HCT116 (cell line): ENCODE data around the gene CABP2. TPM values are rescaled to one million over a fixed set of nuclear protein-coding genes. Genes with fewer than 3 reads are reported as not detected.

Experiments
- ATAC-seq: fragments of 200-7000 bp; cut with Tn5 transposase; 2 replicates; pipeline ENCODE4 v1.9.1; 2020; ENCODE audit warnings: mild to moderate bottlenecking, moderate library complexity
- BruUV-seq: library from RNA; stranded (reverse); fragments of 400-500 nt; replicated peaks from 2 replicates; lab custom pipeline; 2021; lab: Mats Ljungman, UMichigan
- CTCF ChIA-PET: fragments of 300-600 bp; sonication (Branson Sonifier 250); formaldehyde crosslinking; loops from one replicate; lab custom pipeline; 2021; ENCODE audit warnings: antibody characterized with exemption; lab: Charles Lee
- POLR2A ChIA-PET: fragments of 300-600, 350-600 bp; sonication (Branson Sonifier 250); formaldehyde crosslinking; loops from one replicate; lab custom pipeline; 2021; ENCODE audit warnings: antibody characterized with exemption; lab: Charles Lee
- RAD21 ChIA-PET, 2 experiments: fragments of 300-600 bp; sonication (Branson Sonifier 250); formaldehyde crosslinking; loops; one replicate each; lab custom pipeline; 2023; ENCODE audit warnings: low total read pairs in 2 of 2; ENCODE audit not compliant: uncharacterized antibody in 2 of 2, unreplicated experiment in 2 of 2, low non-redundant PET in 1 of 2; lab: Charles Lee
- DNase-seq: peaks from one replicate; pipeline ENCODE4 v3.0.0-alpha.2; 2010; ENCODE audit warnings: low read depth, low spot score
- H2AFZ ChIP-seq: fragments of 200-600 bp; shearing (Covaris generic), sonication (generic); 2 replicates; pipeline ENCODE4 v1.6.1; 2017; ENCODE audit warnings: low read depth, mixed run types, mixed read lengths, antibody characterized with exemption, low read length; ENCODE audit not compliant: poor library complexity, severe bottlenecking
- H3K27ac ChIP-seq: 2 replicates; pipeline ENCODE4 v1.5.1; 2012; ENCODE audit warnings: low read depth, low read length
- H3K27me3 ChIP-seq: fragments of 200-600 bp; sonication (generic); 2 replicates; pipeline ENCODE4 v1.6.1; 2016; ENCODE audit warnings: mixed run types, low read length, mixed read lengths; ENCODE audit not compliant: insufficient read depth
- H3K36me3 ChIP-seq, 2 experiments: fragments of 200-500 bp in 1 of 2; fragments of 200-600 bp in 1 of 2; sonication (Bioruptor generic) in 1 of 2; sonication (generic) in 1 of 2; 2 replicates each; pipeline versions ENCODE4 v1.5.1 to v1.6.1; 2014 to 2016; ENCODE audit warnings: low read length in 2 of 2, inconsistent platforms in 1 of 2, mixed read lengths in 1 of 2, mixed run types in 1 of 2; ENCODE audit not compliant: insufficient read depth in 2 of 2, control insufficient read depth in 1 of 2
- H3K4me1 ChIP-seq, 2 experiments: fragments of 200-600 bp in 1 of 2; sonication (generic) in 1 of 2; 2 replicates each; pipeline versions ENCODE4 v1.5.1 to v1.6.1; 2012 to 2017; ENCODE audit warnings: low read length in 2 of 2, inconsistent platforms in 1 of 2, mild to moderate bottlenecking in 1 of 2, mixed read lengths in 1 of 2, mixed run types in 1 of 2, moderate library complexity in 1 of 2; ENCODE audit not compliant: insufficient read depth in 2 of 2, control insufficient read depth in 1 of 2
- H3K4me2 ChIP-seq: fragments of 200-600 bp; sonication (generic); 2 replicates; pipeline ENCODE4 v1.6.1; 2017; ENCODE audit warnings: mixed run types, low read length, mixed read lengths
- H3K4me3 ChIP-seq, 2 experiments: fragments of 200-600 bp in 1 of 2; sonication (generic) in 1 of 2; replicated peaks in 1 of 2; 2 replicates each; pipeline ENCODE4 v1.5.1; 2011 to 2016; ENCODE audit warnings: low read length in 2 of 2, control low read depth in 1 of 2, low read depth in 1 of 2, mild to moderate bottlenecking in 1 of 2, mixed read lengths in 1 of 2, mixed run types in 1 of 2
- H3K79me2 ChIP-seq: fragments of 200-600 bp; sonication (generic); 2 replicates; pipeline ENCODE4 v1.6.1; 2017; ENCODE audit warnings: mild to moderate bottlenecking, mixed run types, low read length, moderate library complexity, mixed read lengths; ENCODE audit not compliant: insufficient read depth
- H3K9ac ChIP-seq: fragments of 200-600 bp; sonication (generic); 2 replicates; pipeline ENCODE4 v1.6.1; 2016; ENCODE audit warnings: low read length, mixed read lengths
- H3K9me2 ChIP-seq: fragments of 200-600 bp; sonication (generic), shearing (Covaris generic); 2 replicates; pipeline ENCODE4 v1.6.1; 2017; ENCODE audit warnings: mixed run types, mild to moderate bottlenecking, moderate library complexity; ENCODE audit not compliant: insufficient read depth
- H3K9me3 ChIP-seq, 2 experiments: fragments of 200-500 bp in 1 of 2; fragments of 200-600 bp in 1 of 2; sonication (Bioruptor generic) in 1 of 2; sonication (generic) in 1 of 2; 2 replicates each; pipeline ENCODE4 v1.6.1; 2014 to 2017; ENCODE audit warnings: low read length in 2 of 2, mixed read lengths in 2 of 2, inconsistent platforms in 1 of 2, low read depth in 1 of 2, mild to moderate bottlenecking in 1 of 2, mixed run types in 1 of 2, moderate library complexity in 1 of 2; ENCODE audit not compliant: control insufficient read depth in 1 of 2, insufficient read depth in 1 of 2
- H4K20me1 ChIP-seq: fragments of 200-600 bp; sonication (generic), shearing (Covaris generic); 2 replicates; pipeline ENCODE4 v1.6.1; 2017; ENCODE audit warnings: mixed run types, mild to moderate bottlenecking, moderate library complexity; ENCODE audit not compliant: insufficient read depth
- CBX3 ChIP-seq: IDR thresholded peaks from 2 replicates; pipeline ENCODE4 v1.6.1; 2012; ENCODE audit warnings: low read depth
- ELF1 ChIP-seq: IDR thresholded peaks from 2 replicates; pipeline ENCODE4 v1.6.1; 2012; ENCODE audit warnings: low read depth, borderline replicate concordance
- FOSL1 ChIP-seq: IDR thresholded peaks from 2 replicates; pipeline ENCODE4 v1.6.1; 2012; ENCODE audit warnings: low read depth
- POLR2A ChIP-seq: IDR thresholded peaks from 2 replicates; pipeline ENCODE4 v1.7.0; 2011; ENCODE audit warnings: borderline replicate concordance; ENCODE audit not compliant: insufficient read depth, insufficient read length; ENCODE audit errors: extremely low read depth
- RAD21 ChIP-seq: IDR thresholded peaks from 2 replicates; pipeline ENCODE4 v1.6.1; 2012; ENCODE audit warnings: low read depth, mild to moderate bottlenecking
- REST ChIP-seq: IDR thresholded peaks from 2 replicates; pipeline ENCODE4 v1.6.1; 2012; ENCODE audit warnings: low read depth
- SIN3A ChIP-seq: IDR thresholded peaks from 2 replicates; pipeline ENCODE4 v1.6.1; 2012; ENCODE audit warnings: low read depth
- SRF ChIP-seq: IDR thresholded peaks from 2 replicates; pipeline ENCODE4 v1.6.1; 2012; ENCODE audit warnings: low read depth
- TCF7L2 ChIP-seq: IDR thresholded peaks from 2 replicates; pipeline ENCODE4 v1.7.0; 2011; ENCODE audit warnings: borderline replicate concordance, inconsistent platforms; ENCODE audit not compliant: insufficient read depth, insufficient read length; ENCODE audit errors: extremely low read depth
- YY1 ChIP-seq: IDR thresholded peaks from 2 replicates; pipeline ENCODE4 v1.6.1; 2011; ENCODE audit warnings: low read length, low read depth, moderate library complexity, mild to moderate bottlenecking; ENCODE audit not compliant: insufficient replicate concordance; ENCODE audit errors: extremely low read depth
- ZFX ChIP-seq: fragments of 450-650 bp; IDR thresholded peaks from 2 replicates; pipeline ENCODE4 v1.6.1; 2017
- ZNF274 ChIP-seq: fragments of 200-500 bp; sonication (Bioruptor generic); IDR thresholded peaks from 2 replicates; pipeline ENCODE4 v1.6.1; 2014; ENCODE audit warnings: mild to moderate bottlenecking, low read depth, low read length, inconsistent platforms
- intact Hi-C: fragments of 100-400 bp; cut with micrococcal nuclease; formaldehyde crosslinking; loops from 2 replicates; pipeline ENCODE4 v1.10.0; 2022
- total RNA-seq: library from RNA; stranded (reverse); gene quantifications from one replicate; pipeline ENCODE4 v1.2.1, GENCODE V29; 2021; ENCODE audit not compliant: unreplicated experiment
- TF ChIP-seq, protein P1 (sequence below): IDR thresholded peaks from 2 replicates; pipeline ENCODE4 v1.6.1; 2012
- TF ChIP-seq, protein P2 (sequence below), 3 experiments: fragments of 200-600 bp in 1 of 3; sonication (generic) in 1 of 3; IDR thresholded peaks in 2 of 3; conservative IDR thresholded peaks in 1 of 3; 2 replicates each; pipeline ENCODE4 v1.5.1; 2012 to 2017; ENCODE audit warnings: low read depth in 2 of 3, low read length in 2 of 3, antibody characterized with exemption in 1 of 3, borderline replicate concordance in 1 of 3, control low read depth in 1 of 3, mild to moderate bottlenecking in 1 of 3, mixed read lengths in 1 of 3, mixed run types in 1 of 3, moderate library complexity in 1 of 3; ENCODE audit not compliant: insufficient read depth in 1 of 3

The CABP2 gene
- total RNA-seq, 1 experiment from 2014 or later = not detected

DNA sequence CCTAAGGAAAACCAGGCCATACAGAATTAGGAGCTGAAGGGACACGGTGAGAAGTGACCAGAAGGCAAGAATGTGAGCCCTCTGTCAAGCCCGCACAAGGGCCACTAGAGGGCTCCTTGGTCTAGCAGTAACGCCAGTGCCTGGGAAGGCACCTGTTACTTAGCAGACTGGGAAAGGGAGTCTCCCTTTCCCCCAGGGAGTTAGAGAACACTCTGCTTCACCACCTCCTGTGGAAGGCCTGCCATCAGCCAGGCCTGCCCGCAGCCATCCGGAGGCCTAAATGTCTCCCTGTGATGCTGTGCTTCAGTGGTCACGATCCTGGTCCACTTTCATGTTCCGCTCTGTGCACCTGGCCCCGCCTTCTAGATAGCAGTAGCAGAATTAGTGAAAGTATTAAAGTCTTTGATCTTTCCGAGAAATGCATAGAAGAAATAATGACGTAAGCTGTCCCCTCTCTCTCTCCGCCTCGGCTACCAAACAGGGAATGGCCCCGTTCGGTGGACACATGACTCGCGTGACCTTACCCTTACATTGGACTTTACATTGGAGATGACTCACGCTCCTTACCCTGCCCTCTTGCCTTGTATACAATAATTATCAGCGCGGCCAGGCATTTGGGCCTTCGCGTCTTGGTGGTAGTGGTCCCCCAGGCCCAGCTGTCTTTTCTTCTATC lies 49.6 kb upstream of the CABP2 start:
- Histone ChIP-seq H3K27ac (no peak overlapping the region), H3K9me2 (no peaks in the 10 kb centered on the region), H3K9me3 (no peaks in the 10 kb centered on the region), H3K9ac (no peak overlapping the region), H3K4me3 (no peak overlapping the region), H3K27me3 (no peaks in the 10 kb centered on the region), H3K79me2 (no peaks in the 10 kb centered on the region), H3K4me1 (peaks cover 0 to 3% of the 10 kb centered on the region in 2 experiments; a peak in 1 of 4 replicates), H4K20me1 (no peaks in the 10 kb centered on the region), H3K36me3 (no peaks in the 10 kb centered on the region), H2AFZ (no peak overlapping the region), H3K4me2 (peak overlapping the region; percentile 11; the same call in 1 of the 2 replicates)
- peak; percentile 73 for TF ChIP-seq TCF7L2
- TF ChIP-seq ZFX = no peak
- TF ChIP-seq REST = no peak
- TF ChIP-seq ELF1 = no peak
- TF ChIP-seq YY1 = no peak
- TF ChIP-seq POLR2A = no peak
- TF ChIP-seq, protein P1, sequence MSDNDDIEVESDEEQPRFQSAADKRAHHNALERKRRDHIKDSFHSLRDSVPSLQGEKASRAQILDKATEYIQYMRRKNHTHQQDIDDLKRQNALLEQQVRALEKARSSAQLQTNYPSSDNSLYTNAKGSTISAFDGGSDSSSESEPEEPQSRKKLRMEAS = no peak
- no peak for TF ChIP-seq SRF
- peak; percentile 87 for TF ChIP-seq RAD21
- no peak for TF ChIP-seq CBX3
- no peak for TF ChIP-seq FOSL1
- TF ChIP-seq SIN3A = no peak
- TF ChIP-seq, protein P2, sequence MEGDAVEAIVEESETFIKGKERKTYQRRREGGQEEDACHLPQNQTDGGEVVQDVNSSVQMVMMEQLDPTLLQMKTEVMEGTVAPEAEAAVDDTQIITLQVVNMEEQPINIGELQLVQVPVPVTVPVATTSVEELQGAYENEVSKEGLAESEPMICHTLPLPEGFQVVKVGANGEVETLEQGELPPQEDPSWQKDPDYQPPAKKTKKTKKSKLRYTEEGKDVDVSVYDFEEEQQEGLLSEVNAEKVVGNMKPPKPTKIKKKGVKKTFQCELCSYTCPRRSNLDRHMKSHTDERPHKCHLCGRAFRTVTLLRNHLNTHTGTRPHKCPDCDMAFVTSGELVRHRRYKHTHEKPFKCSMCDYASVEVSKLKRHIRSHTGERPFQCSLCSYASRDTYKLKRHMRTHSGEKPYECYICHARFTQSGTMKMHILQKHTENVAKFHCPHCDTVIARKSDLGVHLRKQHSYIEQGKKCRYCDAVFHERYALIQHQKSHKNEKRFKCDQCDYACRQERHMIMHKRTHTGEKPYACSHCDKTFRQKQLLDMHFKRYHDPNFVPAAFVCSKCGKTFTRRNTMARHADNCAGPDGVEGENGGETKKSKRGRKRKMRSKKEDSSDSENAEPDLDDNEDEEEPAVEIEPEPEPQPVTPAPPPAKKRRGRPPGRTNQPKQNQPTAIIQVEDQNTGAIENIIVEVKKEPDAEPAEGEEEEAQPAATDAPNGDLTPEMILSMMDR (IDR thresholded peaks at IDR 0.05 in 2 of 3, conservative IDR thresholded peaks at IDR 0.05 in 1 of 3; ENCODE audit: borderline replicate concordance in 1 of 3, insufficient read depth in 1 of 3, low read depth in 2 of 3, low read length in 2 of 3) = peak; percentile 62 to 90 (median 84)
- no peak for TF ChIP-seq ZNF274
- ChIA-PET RAD21 (interaction anchor here in 1 of 2 experiments (0.6 to 1.0 kb wide), 2 partner anchors 9 to 41 kb away, joined by 3 to 4 read pairs; no protein-coding TSS in a partner anchor), CTCF (interaction anchor here (0.8 to 2.1 kb wide), 7 partner anchors 10 to 87 kb away, joined by 4 to 24 read pairs (median 11); partner anchors contain the start of genes GSTP1 and NUDT8), POLR2A (interaction anchor here (1.0 to 2.4 kb wide), 3 partner anchors 9 to 57 kb away, joined by 3 to 8 read pairs (median 6); partner anchors contain the start of genes GSTP1 and NUDT8)
- BruUV-seq = no TSS peak
- intact Hi-C loops = no loop called here
- ATAC-seq (peak; percentile 91), DNase-seq (peak; percentile 65)
